Upper lobe of left lung (tissue), 4 donors: ENCODE data around the gene KRTAP5-4.

ENCODE experiments used
- POLR2A ChIP-seq, 4 donors: fragments of 450-650 bp; IDR thresholded peaks; one replicate each; pipeline ENCODE4 v1.5.1; 2016 to 2017; ENCODE audit warnings: antibody characterized with exemption in 4 of 4, mild to moderate bottlenecking in 2 of 4
- POLR2AphosphoS5 ChIP-seq, 2 donors: sonication (generic); formaldehyde crosslinking; IDR thresholded peaks; one replicate each; pipeline ENCODE4 v1.5.1; 2017; ENCODE audit warnings: antibody characterized with exemption in 2 of 2
- TF ChIP-seq, protein P1 (sequence below), 6 experiments: fragments of 450-650 bp in 4 of 6; fragments of 200-600 bp in 2 of 6; sonication (generic) in 2 of 6; IDR thresholded peaks; one replicate each; pipeline ENCODE4 v1.5.1; 2016 to 2019; ENCODE audit warnings: antibody characterized with exemption in 6 of 6

GRCh38 chr11:1648653-1649420 is 26.9 kb upstream of the KRTAP5-4 start:
- TF ChIP-seq, protein P1, sequence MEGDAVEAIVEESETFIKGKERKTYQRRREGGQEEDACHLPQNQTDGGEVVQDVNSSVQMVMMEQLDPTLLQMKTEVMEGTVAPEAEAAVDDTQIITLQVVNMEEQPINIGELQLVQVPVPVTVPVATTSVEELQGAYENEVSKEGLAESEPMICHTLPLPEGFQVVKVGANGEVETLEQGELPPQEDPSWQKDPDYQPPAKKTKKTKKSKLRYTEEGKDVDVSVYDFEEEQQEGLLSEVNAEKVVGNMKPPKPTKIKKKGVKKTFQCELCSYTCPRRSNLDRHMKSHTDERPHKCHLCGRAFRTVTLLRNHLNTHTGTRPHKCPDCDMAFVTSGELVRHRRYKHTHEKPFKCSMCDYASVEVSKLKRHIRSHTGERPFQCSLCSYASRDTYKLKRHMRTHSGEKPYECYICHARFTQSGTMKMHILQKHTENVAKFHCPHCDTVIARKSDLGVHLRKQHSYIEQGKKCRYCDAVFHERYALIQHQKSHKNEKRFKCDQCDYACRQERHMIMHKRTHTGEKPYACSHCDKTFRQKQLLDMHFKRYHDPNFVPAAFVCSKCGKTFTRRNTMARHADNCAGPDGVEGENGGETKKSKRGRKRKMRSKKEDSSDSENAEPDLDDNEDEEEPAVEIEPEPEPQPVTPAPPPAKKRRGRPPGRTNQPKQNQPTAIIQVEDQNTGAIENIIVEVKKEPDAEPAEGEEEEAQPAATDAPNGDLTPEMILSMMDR (IDR thresholded peaks at IDR 0.05) = no peak
- TF ChIP-seq POLR2AphosphoS5 (IDR thresholded peaks at IDR 0.05) (no peak), POLR2A (IDR thresholded peaks at IDR 0.05) (no peak)
